ENCODE measurements around the gene GCSH. TPM values are rescaled to one million over a fixed set of nuclear protein-coding genes. Genes with fewer than 3 reads are reported as not detected.

The GCSH gene
- total RNA-seq, 1 donor from 2014 or later = 30.3 TPM

DNA sequence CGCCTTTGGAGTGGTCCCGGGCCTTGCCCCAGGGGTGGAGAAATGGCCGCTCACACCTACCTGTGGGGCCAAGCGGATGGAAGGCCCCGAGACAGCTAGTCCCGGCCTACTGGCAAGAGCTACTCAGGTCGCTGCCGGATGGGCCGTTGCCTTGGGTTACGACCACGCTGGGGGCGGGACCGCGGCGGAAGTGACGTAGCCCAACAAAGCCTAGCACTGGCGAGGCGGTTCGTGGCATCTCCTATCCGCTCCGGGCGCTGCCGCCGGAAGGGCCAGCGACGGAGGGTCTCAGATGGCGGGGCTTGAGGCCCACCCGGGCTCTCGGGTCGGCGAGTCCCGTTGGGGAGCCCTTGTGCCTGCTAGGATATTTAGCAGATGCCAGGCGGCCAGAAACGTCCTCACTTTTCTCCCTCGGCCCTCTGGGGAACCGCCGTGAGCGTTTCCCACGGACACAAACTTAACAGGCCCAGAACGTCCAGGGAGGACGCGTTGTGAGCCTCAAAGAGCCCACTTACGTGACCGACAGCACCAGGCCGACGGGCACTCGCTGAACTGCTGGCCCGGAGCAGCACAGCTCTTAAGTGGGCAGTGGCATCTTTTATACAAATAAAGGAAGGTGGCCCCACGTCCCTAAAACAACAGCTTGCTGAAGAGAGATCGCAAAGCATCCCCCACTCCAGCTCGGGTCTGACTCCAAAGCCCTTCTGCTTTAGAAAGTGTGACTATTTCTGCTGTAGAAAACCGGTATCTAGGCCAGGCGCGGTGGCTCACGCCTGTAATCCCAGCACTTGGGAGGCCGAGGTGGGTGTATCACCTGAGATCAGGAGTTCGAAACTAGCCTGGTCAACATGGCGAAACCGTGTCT, 18.9 kb downstream of the GCSH start, which contains the start of gene C16orf46:
Gene C16orf46 (minus strand): TSS at position 163 of the 865 bp plus-strand sequence. CDS start 13,283 bp downstream, outside the sequence.
- no peaks in the 10 kb centered on the region for H3K36me3 Mint-ChIP-seq (ENCODE audit: low read depth, unreplicated experiment)
- DNase-seq (ENCODE audit: low spot score) = peak; percentile 98
- no peak within 1 kb of the TSS for H3K27ac Mint-ChIP-seq (ENCODE audit: unreplicated experiment)
- TF ChIP-seq, protein P1, sequence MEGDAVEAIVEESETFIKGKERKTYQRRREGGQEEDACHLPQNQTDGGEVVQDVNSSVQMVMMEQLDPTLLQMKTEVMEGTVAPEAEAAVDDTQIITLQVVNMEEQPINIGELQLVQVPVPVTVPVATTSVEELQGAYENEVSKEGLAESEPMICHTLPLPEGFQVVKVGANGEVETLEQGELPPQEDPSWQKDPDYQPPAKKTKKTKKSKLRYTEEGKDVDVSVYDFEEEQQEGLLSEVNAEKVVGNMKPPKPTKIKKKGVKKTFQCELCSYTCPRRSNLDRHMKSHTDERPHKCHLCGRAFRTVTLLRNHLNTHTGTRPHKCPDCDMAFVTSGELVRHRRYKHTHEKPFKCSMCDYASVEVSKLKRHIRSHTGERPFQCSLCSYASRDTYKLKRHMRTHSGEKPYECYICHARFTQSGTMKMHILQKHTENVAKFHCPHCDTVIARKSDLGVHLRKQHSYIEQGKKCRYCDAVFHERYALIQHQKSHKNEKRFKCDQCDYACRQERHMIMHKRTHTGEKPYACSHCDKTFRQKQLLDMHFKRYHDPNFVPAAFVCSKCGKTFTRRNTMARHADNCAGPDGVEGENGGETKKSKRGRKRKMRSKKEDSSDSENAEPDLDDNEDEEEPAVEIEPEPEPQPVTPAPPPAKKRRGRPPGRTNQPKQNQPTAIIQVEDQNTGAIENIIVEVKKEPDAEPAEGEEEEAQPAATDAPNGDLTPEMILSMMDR (IDR thresholded peaks at IDR 0.05; ENCODE audit: unreplicated experiment) = no peak
- H3K27me3 Mint-ChIP-seq (ENCODE audit: unreplicated experiment) = peaks cover 2% of the 10 kb centered on the region
- no peak within 1 kb of the TSS for H3K4me3 Mint-ChIP-seq (ENCODE audit: unreplicated experiment)
- H3K9me3 Mint-ChIP-seq (ENCODE audit: unreplicated experiment) = no peaks in the 10 kb centered on the region
- peaks cover 2% of the 10 kb centered on the region for H3K4me1 Mint-ChIP-seq (ENCODE audit: unreplicated experiment)

DNA sequence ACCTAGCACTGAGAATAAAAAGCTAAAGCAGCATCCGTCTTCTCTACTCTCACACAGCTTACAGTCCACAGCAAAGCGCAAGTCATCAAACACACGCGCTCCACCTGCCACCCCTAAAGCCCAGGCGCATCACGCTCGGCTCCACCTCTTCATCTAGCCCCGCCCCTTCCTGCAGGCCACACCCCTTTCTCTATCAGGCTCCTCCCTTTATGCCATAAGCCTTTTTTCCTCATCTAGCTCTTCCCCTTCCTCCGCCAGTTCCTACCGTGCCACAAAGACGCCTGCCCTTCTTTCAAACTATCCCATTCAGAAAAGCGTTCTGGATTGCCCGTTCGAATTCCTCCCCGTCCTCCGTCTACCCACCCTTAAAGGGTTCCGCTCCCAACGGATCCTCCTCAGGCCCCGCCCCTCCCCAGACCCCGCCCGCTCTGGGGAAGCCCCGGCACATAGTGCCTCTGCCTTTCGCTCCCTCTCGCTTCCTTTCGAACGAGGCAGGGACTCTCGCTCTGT, 19.6 kb downstream of the GCSH start:
- peaks cover 2% of the 10 kb centered on the region for H3K4me1 Mint-ChIP-seq (ENCODE audit: unreplicated experiment)
- peak; percentile 81 for DNase-seq (ENCODE audit: low spot score)
- H3K9me3 Mint-ChIP-seq (ENCODE audit: unreplicated experiment) = no peaks in the 10 kb centered on the region
- H3K27ac Mint-ChIP-seq (ENCODE audit: unreplicated experiment) = no peak overlapping the region
- H3K36me3 Mint-ChIP-seq (ENCODE audit: low read depth, unreplicated experiment) = no peaks in the 10 kb centered on the region
- TF ChIP-seq, protein P1 (IDR thresholded peaks at IDR 0.05; ENCODE audit: unreplicated experiment) = no peak
- peaks cover 2% of the 10 kb centered on the region for H3K27me3 Mint-ChIP-seq (ENCODE audit: unreplicated experiment)
- H3K4me3 Mint-ChIP-seq (ENCODE audit: unreplicated experiment) = no peak overlapping the region

DNA sequence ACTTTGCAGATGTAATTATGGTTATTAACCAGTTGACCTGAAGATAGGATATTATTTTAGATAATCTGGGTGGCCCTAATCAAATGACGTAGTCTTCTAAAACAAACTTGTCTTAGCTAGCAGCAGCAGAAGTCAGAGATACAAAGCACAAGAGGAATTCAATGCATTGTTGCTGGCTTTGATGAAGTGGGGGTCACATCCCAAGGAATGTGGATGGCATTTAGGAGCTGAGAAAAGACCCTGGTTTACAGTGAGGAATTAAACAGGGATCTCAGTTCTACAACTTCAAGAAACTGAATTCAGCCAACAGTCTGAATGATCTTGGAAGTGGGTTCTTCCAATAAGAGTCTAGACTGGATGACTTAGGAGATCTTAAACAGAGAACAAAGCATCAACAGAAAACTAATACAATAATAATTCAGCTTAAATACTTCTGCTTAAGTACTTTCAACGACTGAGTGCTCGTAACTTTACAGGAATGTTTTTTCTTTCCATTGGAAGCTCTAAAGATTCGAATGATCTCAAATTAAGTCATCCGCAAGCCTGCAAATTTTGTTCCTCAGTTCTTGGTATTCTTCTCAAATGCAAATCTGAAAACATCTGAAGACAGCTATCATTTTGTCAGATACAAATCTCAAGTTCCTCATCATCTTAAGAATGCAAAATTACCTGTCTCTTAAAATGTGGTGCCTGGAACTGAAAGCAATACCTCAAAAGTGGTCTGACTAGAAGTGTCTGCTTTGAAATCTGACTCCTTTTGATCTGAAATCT, 22.4 kb downstream of the GCSH start:
- Mint-ChIP-seq H3K4me3 (ENCODE audit: unreplicated experiment) (no peak overlapping the region), H3K4me1 (ENCODE audit: unreplicated experiment) (peaks cover 2% of the 10 kb centered on the region), H3K9me3 (ENCODE audit: unreplicated experiment) (no peaks in the 10 kb centered on the region), H3K36me3 (ENCODE audit: low read depth, unreplicated experiment) (no peaks in the 10 kb centered on the region), H3K27me3 (ENCODE audit: unreplicated experiment) (peaks cover 2% of the 10 kb centered on the region), H3K27ac (ENCODE audit: unreplicated experiment) (no peak overlapping the region)
- no peak for DNase-seq (ENCODE audit: low spot score)
- TF ChIP-seq, protein P1 (IDR thresholded peaks at IDR 0.05; ENCODE audit: unreplicated experiment) = no peak

DNA sequence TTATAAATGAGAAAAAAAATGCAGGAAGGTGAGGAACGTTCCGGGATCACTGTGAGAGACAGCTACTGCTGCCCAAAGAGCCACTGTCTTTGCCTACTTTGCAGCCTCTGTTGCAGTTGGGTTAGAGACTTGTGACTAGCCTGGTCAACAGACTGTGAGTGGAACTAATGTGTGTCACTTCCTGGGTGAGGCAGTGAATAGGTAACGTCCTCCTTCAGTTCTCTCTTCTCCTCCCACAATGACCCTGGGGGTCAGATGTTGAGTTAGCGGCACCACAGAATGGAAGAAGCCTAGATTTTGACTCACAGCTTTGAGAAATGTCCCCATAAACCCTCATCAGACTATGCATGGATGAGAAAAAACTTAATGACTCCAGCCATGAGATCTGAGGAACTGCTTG, 24.4 kb downstream of the GCSH start:
- no peak overlapping the region for H3K4me3 Mint-ChIP-seq (ENCODE audit: unreplicated experiment)
- H3K27ac Mint-ChIP-seq (ENCODE audit: unreplicated experiment) = no peak overlapping the region
- H3K27me3 Mint-ChIP-seq (ENCODE audit: unreplicated experiment) = peaks cover 2% of the 10 kb centered on the region

More for the DNA sequence above, 24.4 kb downstream of the GCSH start:
- no peaks in the 10 kb centered on the region for H3K9me3 Mint-ChIP-seq (ENCODE audit: unreplicated experiment)
- TF ChIP-seq, protein P1 (IDR thresholded peaks at IDR 0.05; ENCODE audit: unreplicated experiment) = no peak
- no peak for DNase-seq (ENCODE audit: low spot score)
- no peaks in the 10 kb centered on the region for H3K36me3 Mint-ChIP-seq (ENCODE audit: low read depth, unreplicated experiment)
- H3K4me1 Mint-ChIP-seq (ENCODE audit: unreplicated experiment) = no peaks in the 10 kb centered on the region

Measured in endothelial cell (in vitro differentiated cells).